IgD-negative memory B cell (primary cell): ENCODE measurements around the gene OR2H1. TPM values are rescaled to one million over a fixed set of nuclear protein-coding genes. Genes with fewer than 3 reads are reported as not detected.

Experiments used
- H3K27ac Mint-ChIP-seq, 3 donors: one replicate each; pipeline ENCODE4 v1.8.0; 2020 to 2022; ENCODE audit warnings: mild to moderate bottlenecking in 3 of 3, mixed read lengths in 3 of 3, moderate library complexity in 1 of 3
- H3K27me3 Mint-ChIP-seq: one replicate; pipeline ENCODE4 v1.8.0; 2021; ENCODE audit warnings: mixed read lengths
- H3K36me3 Mint-ChIP-seq: one replicate; pipeline ENCODE4 v1.8.0; 2020; ENCODE audit warnings: mild to moderate bottlenecking, mixed read lengths
- H3K4me1 Mint-ChIP-seq, 3 donors: one replicate each; pipeline ENCODE4 v1.8.0; 2020 to 2022; ENCODE audit warnings: mixed read lengths in 3 of 3, mild to moderate bottlenecking in 1 of 3
- H3K4me3 Mint-ChIP-seq, 4 donors: one replicate each; pipeline ENCODE4 v1.8.0; 2020 to 2022; ENCODE audit warnings: mild to moderate bottlenecking in 4 of 4, mixed read lengths in 4 of 4, moderate library complexity in 3 of 4
- H3K9me3 Mint-ChIP-seq, 3 donors: one replicate each; pipeline ENCODE4 v1.8.0; 2020 to 2021; ENCODE audit warnings: mixed read lengths in 3 of 3, mild to moderate bottlenecking in 1 of 3
- polyA plus RNA-seq: library from polyadenylated mRNA; unstranded; fragments of 300-500 nt; fragmentation: Illumina TruSeq; gene quantifications from one replicate; pipeline ENCODE4 v1.2.3, GENCODE V29; 2021

The OR2H1 gene
- polyA plus RNA-seq, 1 donor from 2014 or later = not detected

DNA sequence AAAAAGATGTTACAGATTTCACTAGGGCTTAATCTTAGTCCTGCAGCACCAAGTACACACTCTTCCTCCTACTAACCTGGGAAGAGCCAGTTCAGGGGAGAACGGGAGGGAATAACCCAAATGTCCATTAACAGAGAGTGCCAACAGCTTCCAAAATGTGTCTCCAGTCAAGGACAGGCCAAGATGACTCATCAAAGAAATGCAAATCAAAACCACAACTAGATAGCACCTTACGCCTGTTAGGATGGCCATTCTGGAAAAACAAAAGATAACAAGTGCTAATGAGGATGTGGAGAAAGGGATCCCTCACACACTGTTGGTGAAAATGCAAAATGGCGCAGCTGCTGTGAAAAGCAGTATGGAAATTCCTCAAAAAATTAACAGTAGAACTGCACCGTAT is 34.6 kb downstream of the OR2H1 start:
- H3K27me3 Mint-ChIP-seq = peaks cover 7% of the 10 kb centered on the region
- no peak overlapping the region for H3K27ac Mint-ChIP-seq

DNA sequence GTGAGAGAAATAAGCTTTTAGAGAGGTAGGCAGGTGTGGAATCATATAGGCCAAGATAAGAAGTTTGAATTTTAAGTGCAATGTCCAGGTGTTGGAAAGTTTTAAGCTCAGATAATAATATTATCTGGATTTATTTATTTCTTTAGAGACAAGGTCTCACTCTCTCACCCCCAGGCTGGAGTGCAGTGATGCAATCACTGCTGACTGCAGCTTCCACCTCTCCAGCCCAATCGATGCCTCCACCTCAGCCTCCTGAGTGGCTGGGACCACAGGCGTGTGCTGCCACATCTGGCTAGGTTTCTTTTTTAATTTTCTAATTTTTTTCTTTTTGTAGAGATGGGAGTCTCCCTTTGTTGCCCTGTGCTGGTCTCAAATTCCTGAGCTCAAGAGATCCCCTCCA is 36.3 kb downstream of the OR2H1 start:
- H3K4me3 Mint-ChIP-seq = no peak overlapping the region
- H3K4me1 Mint-ChIP-seq = no peaks in the 10 kb centered on the region
- H3K27me3 Mint-ChIP-seq = peaks cover 4% of the 10 kb centered on the region
- peaks cover 0 to 2% (median 0%) of the 10 kb centered on the region in 3 donors for H3K9me3 Mint-ChIP-seq
- no peaks in the 10 kb centered on the region for H3K36me3 Mint-ChIP-seq
- H3K27ac Mint-ChIP-seq = no peak overlapping the region

More for the DNA sequence above, 34.6 kb downstream of the OR2H1 start:
- no peak overlapping the region for H3K4me3 Mint-ChIP-seq
- H3K4me1 Mint-ChIP-seq = no peaks in the 10 kb centered on the region
- no peaks in the 10 kb centered on the region for H3K36me3 Mint-ChIP-seq
- H3K9me3 Mint-ChIP-seq = peaks cover 0 to 4% (median 0%) of the 10 kb centered on the region in 3 donors

DNA sequence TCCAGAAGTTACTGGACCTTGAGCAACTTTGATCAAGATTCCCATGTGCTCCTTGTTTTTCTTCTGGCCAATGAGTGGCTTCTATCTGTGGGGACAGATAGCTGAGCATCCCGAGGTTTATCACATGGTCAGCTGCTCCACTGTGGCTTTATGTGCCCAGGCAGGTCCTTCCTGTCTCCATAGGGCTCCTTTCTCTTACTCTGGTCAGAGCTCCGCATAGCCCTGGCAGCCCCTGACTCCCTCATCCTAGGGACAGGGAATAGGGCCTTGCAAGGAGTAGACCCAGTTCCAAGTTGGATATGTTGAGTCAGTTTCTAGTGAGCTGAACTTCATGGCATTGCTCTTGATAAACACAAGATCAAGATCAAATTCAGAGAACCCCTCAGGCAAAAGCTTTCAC is 37.2 kb downstream of the OR2H1 start:
- H3K27me3 Mint-ChIP-seq = peaks cover 4% of the 10 kb centered on the region
- no peaks in the 10 kb centered on the region for H3K4me1 Mint-ChIP-seq
- no peak overlapping the region for H3K4me3 Mint-ChIP-seq
- no peak overlapping the region for H3K27ac Mint-ChIP-seq
- H3K36me3 Mint-ChIP-seq = no peaks in the 10 kb centered on the region
- H3K9me3 Mint-ChIP-seq = peaks cover 0 to 2% (median 0%) of the 10 kb centered on the region in 3 donors

DNA sequence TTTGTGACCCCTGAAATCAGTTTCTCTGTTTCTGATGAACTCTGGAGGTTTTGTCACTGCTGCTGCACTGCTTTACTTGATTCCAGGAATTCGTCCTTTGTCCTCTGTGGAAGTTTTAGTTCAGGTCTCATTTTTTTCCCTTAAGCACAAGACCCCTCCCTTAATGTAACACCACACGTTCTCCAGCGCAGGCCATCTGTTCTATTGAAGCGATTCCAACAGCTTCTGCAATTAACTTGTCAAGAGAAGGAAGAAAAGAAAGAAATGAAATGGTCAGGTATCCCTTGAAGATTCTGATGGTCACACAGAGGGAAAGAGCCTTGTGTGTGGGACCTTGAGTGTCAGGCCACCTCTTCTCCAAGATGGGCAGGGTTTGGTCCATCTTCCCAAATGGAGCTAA is 38.6 kb downstream of the OR2H1 start:
- Mint-ChIP-seq H3K9me3 (no peaks in the 10 kb centered on the region), H3K36me3 (no peaks in the 10 kb centered on the region), H3K4me1 (no peaks in the 10 kb centered on the region), H3K4me3 (peak overlapping the region in 1 of 4 donors; percentile 19), H3K27ac (no peak overlapping the region), H3K27me3 (peaks cover 12% of the 10 kb centered on the region)

DNA sequence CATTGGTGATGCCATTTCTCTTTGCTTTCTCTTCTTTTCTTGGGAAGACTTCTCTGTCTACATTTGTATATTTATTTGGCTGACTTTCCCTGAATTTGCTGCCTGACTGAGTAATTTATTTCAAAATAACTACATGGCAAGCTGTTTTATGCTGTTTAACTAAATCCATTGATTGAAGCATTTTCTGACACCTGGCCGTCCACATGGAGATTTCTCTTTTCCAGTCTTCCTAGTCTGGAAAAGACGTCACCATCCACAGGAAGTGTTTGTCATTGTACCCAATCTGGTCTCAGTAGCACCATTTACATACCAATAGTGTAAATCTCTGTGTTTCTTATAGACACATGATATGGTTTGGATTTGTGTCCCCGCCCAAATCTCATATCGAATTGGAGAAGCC is 40.0 kb downstream of the OR2H1 start:
- no peaks in the 10 kb centered on the region for H3K9me3 Mint-ChIP-seq
- peaks cover 14% of the 10 kb centered on the region for H3K27me3 Mint-ChIP-seq
- H3K36me3 Mint-ChIP-seq = no peaks in the 10 kb centered on the region
- no peak overlapping the region for H3K27ac Mint-ChIP-seq
- no peaks in the 10 kb centered on the region for H3K4me1 Mint-ChIP-seq
- H3K4me3 Mint-ChIP-seq = no peak overlapping the region

DNA sequence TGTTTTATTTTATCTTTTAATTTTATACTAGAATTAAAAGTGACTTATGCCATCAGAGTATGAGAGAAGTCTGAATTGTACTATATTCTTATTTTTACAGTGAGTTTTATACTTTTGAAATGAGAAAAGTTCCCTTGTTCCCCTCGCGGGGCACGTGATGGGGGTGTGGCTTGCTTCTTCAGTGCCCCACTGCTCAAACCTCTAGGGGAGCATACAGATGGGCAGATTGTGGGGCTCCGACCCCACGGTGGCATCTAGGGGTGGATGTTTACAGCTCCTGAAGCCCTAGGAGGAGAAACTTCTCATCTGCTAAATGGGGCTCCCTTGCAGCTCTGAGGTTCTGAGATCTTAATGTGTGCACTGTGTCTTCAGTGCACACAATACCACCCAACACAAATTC is 42.7 kb downstream of the OR2H1 start:
- H3K4me1 Mint-ChIP-seq = peaks cover 0 to 2% (median 0%) of the 10 kb centered on the region in 3 donors
- H3K9me3 Mint-ChIP-seq = peaks cover 0 to 3% (median 0%) of the 10 kb centered on the region in 3 donors
- H3K27ac Mint-ChIP-seq = no peak overlapping the region
- H3K27me3 Mint-ChIP-seq = peaks cover 13% of the 10 kb centered on the region
- H3K36me3 Mint-ChIP-seq = no peaks in the 10 kb centered on the region
- H3K4me3 Mint-ChIP-seq = no peak overlapping the region

DNA sequence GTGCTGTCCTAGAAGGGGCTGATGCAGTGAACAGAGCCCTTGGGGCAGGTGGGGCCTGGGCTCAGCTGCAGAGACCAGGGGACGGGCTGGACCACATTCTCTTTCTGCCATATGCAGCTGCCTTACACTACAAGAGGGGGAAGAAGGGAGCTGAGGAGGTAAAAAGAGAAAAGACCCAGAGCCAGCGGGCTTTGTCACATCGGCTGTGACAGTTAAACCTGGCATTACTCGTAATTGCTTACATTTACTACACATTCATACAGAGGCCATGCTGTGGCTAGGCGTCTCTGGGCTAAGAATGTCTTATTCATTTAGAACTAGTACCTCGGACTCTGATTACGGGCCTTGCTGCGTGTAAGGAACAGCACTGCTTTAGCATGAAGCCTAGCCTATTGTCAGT is 43.6 kb downstream of the OR2H1 start:
- H3K27ac Mint-ChIP-seq = no peak overlapping the region
- H3K4me3 Mint-ChIP-seq = no peak overlapping the region
- peaks cover 0 to 3% (median 0%) of the 10 kb centered on the region in 3 donors for H3K9me3 Mint-ChIP-seq
- H3K27me3 Mint-ChIP-seq = peaks cover 13% of the 10 kb centered on the region
- H3K36me3 Mint-ChIP-seq = no peaks in the 10 kb centered on the region
- H3K4me1 Mint-ChIP-seq = peaks cover 0 to 2% (median 0%) of the 10 kb centered on the region in 3 donors

DNA sequence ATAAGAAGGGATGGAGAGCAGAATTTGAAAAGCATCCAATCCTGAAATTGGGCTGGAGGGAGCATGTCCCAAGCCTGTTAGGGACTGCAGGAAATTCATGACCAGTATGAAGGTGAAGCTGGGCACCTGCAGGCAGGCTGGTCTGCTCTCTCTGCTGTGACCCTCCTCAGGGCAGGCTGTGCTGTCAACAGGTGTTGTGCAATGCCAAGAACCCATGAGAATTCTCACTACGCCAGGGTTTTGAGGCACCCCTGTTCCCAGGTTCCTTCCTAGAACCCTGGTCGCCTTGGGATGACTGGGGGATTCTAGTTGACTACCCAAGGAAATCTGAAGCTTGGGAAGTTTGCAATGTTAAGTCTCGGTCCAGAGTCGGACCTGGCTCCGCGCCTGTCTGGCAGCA is 44.2 kb downstream of the OR2H1 start:
- Mint-ChIP-seq H3K9me3 (peaks cover 0 to 3% (median 0%) of the 10 kb centered on the region in 3 donors), H3K27ac (no peak overlapping the region), H3K27me3 (peaks cover 13% of the 10 kb centered on the region), H3K4me1 (peaks cover 0 to 2% (median 0%) of the 10 kb centered on the region in 3 donors), H3K4me3 (no peak overlapping the region), H3K36me3 (no peaks in the 10 kb centered on the region)

DNA sequence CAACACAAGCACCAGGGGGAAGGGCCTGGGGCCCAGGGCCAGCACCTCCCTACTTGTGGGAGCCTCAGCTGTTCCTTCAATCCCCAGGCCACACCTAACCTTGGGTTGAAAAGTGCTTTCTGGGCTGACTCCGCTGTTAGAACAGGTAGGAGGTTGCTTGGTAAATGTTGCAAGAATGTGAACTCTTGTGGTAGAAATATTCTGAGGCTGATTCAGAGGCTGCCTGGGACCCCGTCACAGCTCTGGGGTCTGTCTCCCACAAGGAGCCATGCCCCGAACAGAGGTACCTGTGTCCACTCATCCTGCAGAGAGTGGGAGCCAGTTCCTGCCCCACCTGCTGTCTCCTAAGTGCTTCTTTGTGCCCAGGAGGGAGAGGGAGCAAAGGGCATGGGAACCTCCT is 45.2 kb downstream of the OR2H1 start:
- Mint-ChIP-seq H3K9me3 (peaks cover 0 to 3% (median 0%) of the 10 kb centered on the region in 3 donors), H3K36me3 (peaks cover 2% of the 10 kb centered on the region), H3K4me3 (no peak overlapping the region), H3K27ac (no peak overlapping the region), H3K4me1 (peaks cover 0 to 2% (median 0%) of the 10 kb centered on the region in 3 donors), H3K27me3 (peaks cover 13% of the 10 kb centered on the region)

DNA sequence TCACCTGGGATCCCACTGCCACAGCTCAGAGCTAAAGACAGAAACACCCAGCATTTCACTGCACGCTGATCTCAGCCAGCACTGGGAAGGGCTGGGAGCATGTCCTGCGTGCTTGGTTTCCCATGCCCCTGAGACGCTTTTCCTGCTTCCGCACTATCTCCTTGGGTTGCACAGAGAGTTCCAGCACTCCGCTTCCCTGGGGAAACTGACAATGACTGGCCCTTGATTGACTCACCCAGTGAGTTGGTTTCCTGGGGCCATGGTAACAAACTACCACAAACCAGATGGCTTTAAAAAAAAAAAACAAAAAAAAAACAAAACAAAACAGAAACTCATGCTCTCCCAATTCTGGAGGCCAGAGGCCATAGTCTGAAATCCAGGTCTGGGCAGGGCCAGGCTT is 45.6 kb downstream of the OR2H1 start:
- Mint-ChIP-seq H3K4me3 (no peak overlapping the region), H3K27me3 (peaks cover 12% of the 10 kb centered on the region), H3K4me1 (peaks cover 0 to 2% (median 0%) of the 10 kb centered on the region in 3 donors), H3K36me3 (peaks cover 2% of the 10 kb centered on the region), H3K27ac (no peak overlapping the region), H3K9me3 (peaks cover 0 to 3% (median 0%) of the 10 kb centered on the region in 3 donors)

DNA sequence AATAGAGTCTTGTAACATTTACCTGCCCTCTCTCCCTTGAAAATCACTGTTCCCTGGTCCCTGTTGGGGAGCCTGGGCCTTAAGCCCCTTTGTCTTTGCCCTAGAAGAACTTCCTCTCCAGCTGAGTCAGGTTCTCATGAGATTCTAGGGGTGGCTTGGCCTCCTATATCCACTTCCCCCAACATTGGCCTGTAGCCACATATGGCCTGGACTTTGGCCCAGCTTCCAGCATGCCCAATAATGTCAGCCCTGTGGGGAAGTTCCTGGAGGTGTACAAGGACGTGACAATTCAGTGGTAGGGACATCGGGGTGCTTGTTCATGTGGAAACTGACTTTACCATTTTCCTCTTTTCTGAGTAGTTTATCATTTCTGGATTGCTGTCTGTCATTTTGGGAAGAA is 48.0 kb downstream of the OR2H1 start:
- peaks cover 0 to 4% (median 0%) of the 10 kb centered on the region in 3 donors for H3K4me1 Mint-ChIP-seq
- no peak overlapping the region for H3K27ac Mint-ChIP-seq
- peaks cover 0 to 3% (median 0%) of the 10 kb centered on the region in 3 donors for H3K9me3 Mint-ChIP-seq
- H3K4me3 Mint-ChIP-seq = no peak overlapping the region
- H3K27me3 Mint-ChIP-seq = peaks cover 9% of the 10 kb centered on the region
- H3K36me3 Mint-ChIP-seq = peaks cover 2% of the 10 kb centered on the region

DNA sequence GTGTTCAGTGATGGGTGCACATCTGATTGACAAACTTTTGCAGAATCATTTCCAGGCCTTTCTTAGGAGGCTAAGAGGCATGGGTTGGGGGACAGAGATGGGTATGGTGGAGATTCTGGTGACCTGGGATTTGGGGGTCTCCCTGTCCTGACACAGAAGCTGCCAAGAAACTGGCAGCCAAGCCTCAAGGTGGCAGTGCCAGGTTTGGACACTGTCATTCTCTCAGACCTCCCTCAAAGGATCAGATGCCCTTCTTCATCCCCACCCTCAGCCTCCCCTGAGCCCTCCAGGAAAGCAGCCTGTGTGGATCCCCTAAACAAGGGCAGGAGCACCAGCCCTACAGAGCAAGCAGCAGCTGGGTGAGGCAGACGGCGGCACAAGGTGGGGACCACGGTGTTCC is 48.9 kb downstream of the OR2H1 start:
- H3K27me3 Mint-ChIP-seq = peaks cover 7% of the 10 kb centered on the region
- peaks cover 0 to 4% (median 0%) of the 10 kb centered on the region in 3 donors for H3K4me1 Mint-ChIP-seq
- no peak overlapping the region for H3K4me3 Mint-ChIP-seq
- H3K27ac Mint-ChIP-seq = no peak overlapping the region
- peaks cover 0 to 3% (median 0%) of the 10 kb centered on the region in 3 donors for H3K9me3 Mint-ChIP-seq
- peaks cover 2% of the 10 kb centered on the region for H3K36me3 Mint-ChIP-seq

DNA sequence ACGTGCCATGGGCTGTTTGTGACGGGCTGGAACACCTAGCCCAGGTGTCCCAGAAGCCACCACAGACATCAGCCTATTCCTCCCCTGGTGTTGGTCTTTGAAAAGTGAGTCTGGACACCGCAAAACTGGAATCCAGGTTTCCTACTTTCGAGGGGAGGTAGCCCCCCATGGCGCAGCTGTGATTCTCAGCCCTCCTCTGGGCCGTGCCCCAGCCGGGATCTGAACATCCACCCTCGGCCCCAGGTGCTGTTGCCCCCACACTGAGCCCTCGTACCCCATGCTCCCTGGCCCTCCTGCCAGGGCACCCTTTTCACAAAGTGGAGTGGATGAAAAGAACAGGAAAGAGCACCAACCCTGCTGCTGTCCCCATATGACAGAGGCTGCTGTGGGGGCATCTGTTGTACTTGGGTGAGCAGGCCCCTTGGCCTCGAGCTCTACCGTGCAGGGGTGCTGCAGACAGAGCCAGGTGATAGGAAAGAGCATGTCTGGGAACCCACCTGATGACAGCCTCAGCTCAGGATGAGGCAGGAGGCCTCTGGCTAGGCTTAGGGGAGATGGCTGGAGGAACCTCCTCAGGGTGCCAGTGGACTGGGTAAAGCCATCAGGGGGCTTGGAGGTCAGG is 49.6 kb downstream of the OR2H1 start:
- Mint-ChIP-seq H3K27me3 (peaks cover 7% of the 10 kb centered on the region), H3K9me3 (peaks cover 0 to 3% (median 0%) of the 10 kb centered on the region in 3 donors), H3K27ac (no peak overlapping the region), H3K4me3 (no peak overlapping the region), H3K36me3 (peaks cover 2% of the 10 kb centered on the region), H3K4me1 (peaks cover 0 to 4% (median 0%) of the 10 kb centered on the region in 3 donors)

DNA sequence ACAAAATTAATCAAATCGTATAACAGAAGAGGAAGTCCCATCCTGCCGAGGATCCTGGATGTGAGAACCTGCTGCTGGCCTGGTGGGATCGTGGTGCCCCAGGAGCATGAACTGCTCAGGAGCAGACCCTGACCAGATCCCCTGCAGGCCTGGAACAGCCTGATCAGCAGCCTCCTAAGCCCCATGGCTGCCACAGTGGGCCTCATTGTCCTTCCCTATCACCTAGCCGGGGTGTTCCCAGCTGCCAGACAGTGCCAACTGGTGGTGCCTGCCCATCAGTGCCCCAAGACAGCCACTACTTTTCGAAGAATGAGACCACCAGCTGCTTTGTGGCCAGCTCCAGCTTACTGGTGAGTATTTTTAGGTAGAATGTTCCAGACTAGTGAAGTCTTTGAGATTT is 50.4 kb downstream of the OR2H1 start:
- H3K36me3 Mint-ChIP-seq = peaks cover 2% of the 10 kb centered on the region
- H3K27ac Mint-ChIP-seq = no peak overlapping the region
- H3K27me3 Mint-ChIP-seq = peaks cover 7% of the 10 kb centered on the region
- H3K4me3 Mint-ChIP-seq = no peak overlapping the region
- H3K9me3 Mint-ChIP-seq = peaks cover 0 to 3% (median 0%) of the 10 kb centered on the region in 3 donors
- peaks cover 0 to 4% (median 0%) of the 10 kb centered on the region in 3 donors for H3K4me1 Mint-ChIP-seq

DNA sequence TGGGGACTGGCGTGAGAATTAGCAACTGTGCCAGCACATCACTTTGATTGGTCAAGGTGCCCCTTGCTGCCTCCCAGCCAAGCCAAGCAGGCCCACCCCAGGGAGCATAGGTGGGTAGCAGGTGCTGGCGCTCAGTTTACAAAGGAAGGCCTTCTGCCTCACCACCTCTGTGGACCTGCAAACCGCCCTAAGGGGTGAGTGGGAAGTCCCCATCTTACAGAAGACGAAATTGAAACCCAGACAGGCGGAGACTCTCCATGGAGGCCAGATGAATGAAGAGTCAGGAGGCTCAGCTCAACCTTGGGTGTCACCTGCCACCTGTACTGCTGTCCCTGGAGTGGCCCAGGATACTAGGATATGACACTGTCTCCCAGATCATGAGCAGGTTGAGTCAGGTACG is 52.3 kb downstream of the OR2H1 start:
- peaks cover 0 to 2% (median 0%) of the 10 kb centered on the region in 3 donors for H3K4me1 Mint-ChIP-seq
- H3K27me3 Mint-ChIP-seq = peaks cover 7% of the 10 kb centered on the region
- H3K27ac Mint-ChIP-seq = no peak overlapping the region
- no peak overlapping the region for H3K4me3 Mint-ChIP-seq
- H3K9me3 Mint-ChIP-seq = no peaks in the 10 kb centered on the region
- peaks cover 4% of the 10 kb centered on the region for H3K36me3 Mint-ChIP-seq

DNA sequence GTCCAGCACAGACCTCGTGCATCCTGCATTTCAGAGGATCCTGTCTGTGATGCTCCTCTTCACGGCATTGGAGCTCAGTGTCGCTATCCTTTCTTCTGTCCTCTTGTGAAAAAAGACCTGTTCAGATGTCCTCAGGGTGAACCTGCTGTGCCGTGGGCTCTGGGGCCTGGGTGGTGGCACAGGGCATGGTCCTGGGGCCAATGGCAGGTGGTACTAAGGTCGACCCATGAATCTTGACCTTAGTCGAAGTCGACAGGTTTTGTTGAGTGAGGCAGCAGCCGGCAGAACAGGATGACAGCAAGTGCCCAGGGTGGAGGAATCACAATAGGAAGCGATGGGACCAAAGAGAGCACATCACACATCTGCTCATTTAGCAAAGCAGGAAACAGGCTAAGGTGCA is 52.8 kb downstream of the OR2H1 start:
- Mint-ChIP-seq H3K4me1 (peaks cover 0 to 2% (median 0%) of the 10 kb centered on the region in 3 donors), H3K36me3 (peaks cover 4% of the 10 kb centered on the region), H3K27me3 (peaks cover 8% of the 10 kb centered on the region), H3K4me3 (no peak overlapping the region), H3K9me3 (no peaks in the 10 kb centered on the region), H3K27ac (no peak overlapping the region)
